Fibroblast of villous mesenchyme (primary cell): ENCODE results near the gene SH2D4B. TPM values are rescaled to one million over a fixed set of nuclear protein-coding genes. Genes with fewer than 3 reads are reported as not detected.

Experiments
- DNase-seq: peaks from one replicate; pipeline ENCODE4 v3.0.0-alpha.2; 2010; ENCODE audit warnings: low read depth
- H3K4me3 ChIP-seq: 2 replicates; pipeline ENCODE4 v1.5.1; 2011; ENCODE audit warnings: low read depth, mild to moderate bottlenecking, low read length
- total RNA-seq: library from RNA; depleted of rRNA; stranded (reverse); fragments of >200 nt; gene quantifications from 2 replicates; pipeline ENCODE4 v1.2.3, GENCODE V29; 2012
- TF ChIP-seq, protein P1 (sequence below): IDR thresholded peaks from 2 replicates; pipeline ENCODE4 v1.5.1; 2012; ENCODE audit warnings: low read depth, mild to moderate bottlenecking, low read length; ENCODE audit not compliant: insufficient read depth

Gene SH2D4B
- total RNA-seq, 1 donor = not detected

DNA sequence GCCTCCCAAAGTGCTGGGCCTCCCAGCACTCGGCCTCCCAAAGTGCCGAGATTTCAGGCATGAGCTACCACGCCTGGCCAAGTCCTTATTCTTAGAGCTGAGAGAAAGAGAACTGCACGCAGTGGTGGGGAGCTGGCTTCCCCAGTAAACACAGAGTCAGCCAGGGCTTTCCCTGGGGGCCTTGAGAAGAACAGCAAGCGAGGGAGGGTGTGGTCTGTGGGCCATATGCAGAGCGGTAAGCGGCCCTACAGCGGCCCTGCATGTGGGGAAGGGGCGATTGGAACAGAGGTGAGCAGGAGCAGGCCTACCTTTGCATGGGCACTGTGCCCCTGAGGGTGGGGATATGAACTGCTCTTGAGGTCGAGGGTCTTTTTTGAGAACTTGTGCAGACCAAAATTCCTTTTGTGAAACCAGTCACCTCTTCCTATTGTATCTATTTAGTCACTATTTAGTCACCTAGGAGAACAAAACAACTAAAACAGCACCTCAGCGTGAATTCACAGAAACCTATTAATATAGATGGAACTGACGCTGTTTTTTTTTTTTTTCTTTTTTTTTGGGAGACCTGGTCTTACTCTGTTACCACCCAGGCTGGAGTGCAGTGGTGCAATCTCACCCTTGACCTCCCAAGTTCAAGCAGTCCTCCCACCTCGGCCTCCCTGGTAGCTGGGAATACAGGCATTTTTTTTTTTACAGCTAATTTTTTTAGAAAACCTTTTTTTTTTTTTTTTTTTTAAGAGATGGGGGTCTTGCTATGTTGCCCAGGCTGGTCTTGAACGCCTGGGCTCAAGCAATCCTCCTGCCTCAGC lies 36.9 kb upstream of the SH2D4B start:
- H3K4me3 ChIP-seq = no peak overlapping the region
- TF ChIP-seq, protein P1, sequence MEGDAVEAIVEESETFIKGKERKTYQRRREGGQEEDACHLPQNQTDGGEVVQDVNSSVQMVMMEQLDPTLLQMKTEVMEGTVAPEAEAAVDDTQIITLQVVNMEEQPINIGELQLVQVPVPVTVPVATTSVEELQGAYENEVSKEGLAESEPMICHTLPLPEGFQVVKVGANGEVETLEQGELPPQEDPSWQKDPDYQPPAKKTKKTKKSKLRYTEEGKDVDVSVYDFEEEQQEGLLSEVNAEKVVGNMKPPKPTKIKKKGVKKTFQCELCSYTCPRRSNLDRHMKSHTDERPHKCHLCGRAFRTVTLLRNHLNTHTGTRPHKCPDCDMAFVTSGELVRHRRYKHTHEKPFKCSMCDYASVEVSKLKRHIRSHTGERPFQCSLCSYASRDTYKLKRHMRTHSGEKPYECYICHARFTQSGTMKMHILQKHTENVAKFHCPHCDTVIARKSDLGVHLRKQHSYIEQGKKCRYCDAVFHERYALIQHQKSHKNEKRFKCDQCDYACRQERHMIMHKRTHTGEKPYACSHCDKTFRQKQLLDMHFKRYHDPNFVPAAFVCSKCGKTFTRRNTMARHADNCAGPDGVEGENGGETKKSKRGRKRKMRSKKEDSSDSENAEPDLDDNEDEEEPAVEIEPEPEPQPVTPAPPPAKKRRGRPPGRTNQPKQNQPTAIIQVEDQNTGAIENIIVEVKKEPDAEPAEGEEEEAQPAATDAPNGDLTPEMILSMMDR = no peak
- DNase-seq = peak; percentile 37

DNA sequence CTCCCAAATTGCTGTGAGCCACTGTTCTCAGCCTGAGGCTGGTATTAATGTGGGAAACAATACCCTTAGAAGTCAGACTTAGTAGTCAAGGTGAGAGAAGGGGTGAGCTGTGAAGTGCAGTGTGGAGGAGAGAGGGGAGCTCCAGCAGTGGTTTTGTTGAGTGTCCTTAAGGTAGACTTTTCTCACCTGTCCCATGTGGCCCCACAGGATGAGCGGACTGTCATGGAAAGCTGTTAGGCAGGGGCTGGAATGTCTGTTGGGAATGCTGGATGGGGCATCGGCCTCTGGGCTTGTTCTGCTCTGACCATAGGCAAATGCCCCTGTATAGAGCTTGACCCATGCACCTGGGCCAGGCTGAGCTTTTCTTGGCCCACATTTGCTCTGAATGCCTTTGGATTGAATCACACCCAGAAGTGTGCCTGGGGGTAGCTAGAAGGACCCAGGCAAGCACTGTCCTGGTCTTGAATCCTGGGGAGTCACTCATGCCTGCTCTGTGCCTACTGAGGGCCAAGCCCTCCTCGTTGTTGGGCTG lies 36.3 kb upstream of the SH2D4B start:
- H3K4me3 ChIP-seq = no peak overlapping the region
- TF ChIP-seq, protein P1 = no peak
- DNase-seq = no peak

DNA sequence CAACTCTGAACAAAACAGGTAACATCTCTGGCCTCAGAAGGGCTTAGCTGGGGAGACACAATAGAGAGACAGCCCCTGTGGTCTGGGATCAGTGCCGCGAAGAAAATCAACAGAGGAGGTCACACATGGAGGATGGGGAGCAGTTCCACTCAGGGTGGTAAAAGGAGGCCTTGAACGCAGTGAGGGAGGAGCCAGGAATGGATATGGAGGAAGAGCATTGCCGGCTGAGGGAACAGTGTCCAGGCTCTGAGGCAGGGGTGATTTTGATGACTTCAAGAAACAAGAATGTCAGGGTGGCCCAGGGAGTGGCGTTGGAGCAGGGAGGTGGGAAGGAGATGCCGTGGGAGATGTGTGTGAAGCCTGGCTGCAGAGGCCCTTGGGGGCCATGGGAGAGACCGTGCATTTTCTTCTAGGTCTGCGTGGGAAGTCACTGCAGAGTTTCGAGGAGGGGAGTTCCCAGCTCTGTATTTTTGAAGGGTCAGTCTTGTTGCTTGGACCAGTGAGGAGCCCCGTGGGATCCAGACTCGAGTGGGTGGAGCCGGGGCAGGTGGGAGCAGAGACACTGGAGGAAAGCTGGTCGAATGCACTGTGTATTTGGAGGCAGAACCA lies 35.7 kb upstream of the SH2D4B start:
- H3K4me3 ChIP-seq = no peak overlapping the region
- peak; percentile 45 for DNase-seq
- TF ChIP-seq, protein P1 = no peak

DNA sequence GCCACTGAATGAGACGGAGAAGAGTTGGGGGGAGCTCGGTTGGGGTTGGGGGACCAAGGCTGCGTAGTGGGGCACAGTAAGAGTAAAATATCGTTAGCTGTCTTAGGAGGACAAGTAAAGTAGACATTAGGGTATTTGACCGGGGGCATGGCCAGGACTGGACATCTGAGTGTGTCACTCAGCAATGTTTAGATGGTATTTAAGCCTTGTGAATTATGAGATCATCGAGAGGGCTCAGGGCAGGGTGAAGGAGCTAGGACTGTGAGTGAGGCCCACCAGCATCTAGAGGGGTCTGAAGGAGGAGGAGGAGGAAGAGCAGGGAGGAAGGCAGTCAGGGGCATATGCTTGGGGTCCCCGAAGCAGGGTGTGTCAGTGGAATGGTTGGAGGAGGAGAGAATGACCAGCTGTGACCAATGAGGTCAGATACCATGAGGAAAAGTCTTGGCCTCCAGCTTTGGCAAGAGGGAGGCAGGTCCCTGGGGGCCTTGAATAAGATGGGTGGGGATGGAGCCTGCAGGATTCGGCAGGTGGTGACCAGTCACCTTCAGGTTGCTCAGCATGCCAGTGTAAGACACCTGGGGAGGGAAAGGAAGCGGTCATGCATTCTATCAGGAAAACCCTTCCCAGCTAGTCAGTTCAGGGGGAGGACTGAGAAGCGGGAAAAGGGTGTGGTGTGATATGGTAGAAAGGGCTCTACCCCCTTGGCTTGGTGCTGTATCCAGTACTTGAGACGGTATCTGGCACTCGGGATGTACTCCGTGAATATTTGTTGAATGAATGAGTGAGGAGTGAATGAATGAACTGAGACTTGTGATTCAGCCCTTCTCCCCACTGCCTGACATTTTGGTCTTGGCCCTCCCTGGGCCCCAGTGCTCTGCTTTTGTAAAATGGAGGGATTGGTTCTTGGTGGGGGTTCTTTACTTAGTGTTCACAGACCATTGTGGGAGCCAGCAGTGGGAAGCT lies 34.8 kb upstream of the SH2D4B start:
- H3K4me3 ChIP-seq = no peak overlapping the region
- no peak for DNase-seq
- TF ChIP-seq, protein P1 = no peak

DNA sequence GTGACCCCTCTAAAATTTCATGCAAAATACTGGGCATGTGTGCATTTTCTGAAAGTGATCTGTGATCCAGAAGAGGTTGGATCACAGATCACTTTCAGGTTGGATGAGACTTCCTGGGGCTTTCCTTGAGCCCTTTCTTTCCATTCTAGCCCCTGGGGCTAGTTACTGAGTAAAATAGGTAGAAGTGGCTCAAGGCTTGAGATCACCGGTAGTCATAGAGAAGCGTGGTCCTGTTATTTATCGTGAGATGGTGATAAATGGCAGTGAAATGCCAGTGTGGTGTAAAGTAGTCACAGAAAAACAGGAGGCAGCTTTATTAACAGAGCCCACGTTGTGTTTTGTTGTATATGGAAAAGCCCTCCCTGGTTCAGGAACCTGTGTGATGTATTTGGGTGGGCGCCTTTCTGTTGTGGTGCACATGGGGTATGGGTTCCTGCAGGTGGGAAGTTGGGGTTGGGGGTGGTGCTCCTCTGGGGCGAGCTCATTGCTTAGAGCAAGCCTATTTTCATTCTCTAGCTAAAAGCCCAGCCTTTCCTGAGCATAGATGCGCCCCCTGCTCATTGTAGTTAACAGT lies 34.0 kb upstream of the SH2D4B start:
- no peak overlapping the region for H3K4me3 ChIP-seq

More for the DNA sequence above, 34.0 kb upstream of the SH2D4B start:
- DNase-seq = no peak
- TF ChIP-seq, protein P1 = no peak
